AG04450 (cell line): ENCODE measurements around the gene NOTCH3. TPM values are rescaled to one million over a fixed set of nuclear protein-coding genes. Genes with fewer than 3 reads are reported as not detected.

Source experiments
- CTCF ChIA-PET: fragments of 300-600, 350-600 bp; formaldehyde crosslinking; extraction: SDS; loops from one replicate; lab custom pipeline; 2022; ENCODE audit warnings: antibody characterized with exemption, inconsistent platforms; lab: Charles Lee
- POLR2A ChIA-PET: fragments of 350-600 bp; formaldehyde crosslinking; extraction: SDS; loops from one replicate; lab custom pipeline; 2021; ENCODE audit warnings: antibody characterized with exemption, inconsistent platforms; lab: Yijun Ruan, JAX
- DNase-seq: peaks from one replicate; pipeline ENCODE4 v3.0.0-alpha.2; 2011; ENCODE audit warnings: low read depth, low spot score
- H3K27ac ChIP-seq: one replicate; pipeline ENCODE4 v1.5.1; 2012; ENCODE audit warnings: low read depth, low read length, control low read depth
- H3K27me3 ChIP-seq: one replicate; pipeline ENCODE4 v1.6.0; 2012; ENCODE audit warnings: low read length; ENCODE audit not compliant: control insufficient read depth, insufficient read depth
- H3K4me3 ChIP-seq: 2 replicates; pipeline ENCODE4 v1.5.1; 2011; ENCODE audit warnings: mild to moderate bottlenecking, low read depth, low read length, control low read depth
- H3K9me3 ChIP-seq: 2 replicates; pipeline ENCODE4 v1.5.1; 2012; ENCODE audit warnings: low read length; ENCODE audit not compliant: control insufficient read depth, insufficient read depth
- CTCF ChIP-seq: IDR thresholded peaks from 2 replicates; pipeline ENCODE4 v1.5.1; 2011; ENCODE audit warnings: low read depth, low read length, control low read depth, inconsistent platforms
- polyA plus RNA-seq: library from polyadenylated mRNA; depleted of rRNA; stranded (reverse); fragments of >200 nt; gene quantifications from 2 replicates; pipeline ENCODE4 v1.2.3, GENCODE V29; 2011

NOTCH3 gene
- polyA plus RNA-seq, 1 experiment = 8.8 TPM

- ChIA-PET CTCF (interaction anchor here (0.8 kb wide), 1 partner anchor 241 kb away, joined by 3 read pairs; no protein-coding TSS in a partner anchor), POLR2A (no interaction called here)
- no peak overlapping the region for H3K4me3 ChIP-seq
- no peak for DNase-seq
- no peaks in the 10 kb centered on the region; the same call in 1 of the 2 replicates for H3K9me3 ChIP-seq
- H3K27me3 ChIP-seq = no peaks in the 10 kb centered on the region
- no peak overlapping the region for H3K27ac ChIP-seq
- no peak for TF ChIP-seq CTCF
Observed at GRCh38 chr19:15196360-15197005, 4.3 kb downstream of the NOTCH3 start.

DNA sequence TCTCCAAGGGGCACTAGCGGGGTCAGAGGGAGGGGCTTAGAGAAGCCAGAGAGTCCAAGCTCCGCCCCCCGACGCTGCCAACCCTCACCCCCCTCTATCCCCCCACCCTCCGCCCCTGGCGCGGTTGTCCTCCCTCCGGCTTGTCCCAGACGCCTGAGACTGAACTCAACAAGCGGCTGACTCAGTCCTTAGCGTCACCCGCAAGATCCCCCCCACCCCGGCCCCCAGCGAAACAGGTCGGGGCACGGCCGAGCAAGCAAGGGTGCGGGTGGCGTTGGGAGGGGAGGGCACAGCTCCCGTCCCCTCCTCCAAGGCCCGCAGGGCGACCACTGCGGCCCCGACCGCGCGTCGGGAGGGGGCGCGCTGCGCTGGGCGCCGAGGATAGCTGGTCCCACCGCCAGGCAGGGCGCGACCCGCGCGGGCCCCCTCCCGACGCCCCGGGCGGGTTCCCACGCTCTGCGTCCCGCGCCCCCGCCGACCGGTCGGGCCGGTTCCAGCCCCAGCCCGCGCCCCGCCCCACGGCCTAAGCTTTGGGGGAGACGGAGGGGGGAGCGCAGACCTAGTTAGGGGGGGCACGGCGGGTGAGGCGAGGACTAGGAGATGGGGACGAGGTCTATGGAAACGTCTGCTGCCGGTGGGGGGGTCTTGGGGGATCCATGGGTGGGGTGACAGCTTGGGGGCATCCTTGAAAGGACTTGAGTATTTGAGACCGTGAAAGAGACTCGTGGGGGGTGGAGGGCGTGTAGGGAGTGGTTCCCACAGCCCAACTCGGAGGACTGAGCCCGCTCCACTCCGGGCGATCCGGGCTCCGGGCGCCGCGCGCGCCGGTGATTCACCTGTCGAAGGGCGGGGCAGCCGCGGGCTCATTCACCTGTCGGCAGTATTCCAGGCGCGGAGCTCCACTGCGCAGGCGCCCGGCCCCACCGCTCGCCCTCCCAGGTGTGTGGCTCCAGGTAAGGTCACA lies 5.1 kb downstream of the NOTCH3 start:
- no peak for DNase-seq
- Histone ChIP-seq H3K9me3 (no peaks in the 10 kb centered on the region; the same call in 1 of the 2 replicates), H3K27ac (no peak overlapping the region), H3K27me3 (no peaks in the 10 kb centered on the region), H3K4me3 (peak overlapping the region; percentile 50)
- POLR2A ChIA-PET = interaction anchor here (0.6 to 0.8 kb wide), 3 partner anchors 14 to 183 kb away, joined by 3 to 10 read pairs (median 3); no protein-coding TSS in a partner anchor
- CTCF ChIA-PET = interaction anchor here (0.6 to 0.9 kb wide), 10 partner anchors 12 to 633 kb away, joined by 3 to 6 read pairs (median 4); no protein-coding TSS in a partner anchor
- peak; percentile 14; the same call in 1 of the 2 replicates for TF ChIP-seq CTCF

DNA sequence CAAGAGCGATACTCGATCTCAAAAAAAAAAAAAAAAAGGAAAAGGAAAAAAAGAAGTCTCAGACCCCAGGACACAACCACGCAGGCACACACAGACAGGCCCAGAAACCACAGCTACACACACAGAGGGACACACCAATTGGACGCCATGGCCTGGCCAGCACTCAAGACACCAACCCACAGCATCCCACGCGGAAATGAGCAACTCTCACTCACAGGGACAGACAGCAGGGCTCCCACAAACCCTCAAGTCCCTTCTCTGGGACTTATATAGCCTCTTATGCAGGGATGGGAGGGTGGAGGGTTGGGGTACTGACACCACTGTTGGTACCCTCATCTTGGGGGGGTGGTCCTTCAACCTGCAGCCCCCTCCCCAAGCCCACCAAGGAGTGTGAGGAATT lies 5.9 kb downstream of the NOTCH3 start:
- H3K4me3 ChIP-seq = peak overlapping the region; percentile 37
- no peak for TF ChIP-seq CTCF
- H3K9me3 ChIP-seq = no peaks in the 10 kb centered on the region; the same call in 1 of the 2 replicates
- no peak for DNase-seq
- POLR2A ChIA-PET = interaction anchor here (0.6 to 0.8 kb wide), 2 partner anchors 14 to 183 kb away, joined by 3 to 10 read pairs; no protein-coding TSS in a partner anchor
- peak overlapping the region; percentile 21 for H3K27ac ChIP-seq
- no peaks in the 10 kb centered on the region for H3K27me3 ChIP-seq
- CTCF ChIA-PET = interaction anchor here (0.6 to 0.9 kb wide), 5 partner anchors 18 to 633 kb away, joined by 3 to 5 read pairs (median 3); no protein-coding TSS in a partner anchor

DNA sequence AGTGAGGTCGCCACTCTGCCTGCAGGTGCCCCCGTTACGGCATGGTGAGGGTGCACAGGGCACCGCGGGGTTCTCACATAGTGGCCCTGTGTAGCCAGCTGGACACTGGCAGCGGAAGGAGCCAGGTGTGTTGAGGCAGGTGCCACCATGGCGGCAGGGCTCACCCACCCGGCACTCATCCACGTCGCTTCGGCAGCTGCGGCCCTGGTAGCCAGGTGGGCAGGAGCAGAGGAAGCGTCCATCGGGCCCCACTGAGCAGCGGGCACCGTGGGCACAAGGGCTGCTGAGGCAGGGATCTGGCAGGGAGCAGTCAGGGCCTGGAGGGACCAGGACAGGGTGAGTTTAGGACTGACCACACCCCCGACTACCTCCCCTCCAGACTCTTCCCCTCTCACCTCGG lies 8.8 kb downstream of the NOTCH3 start:
- POLR2A ChIA-PET = no interaction called here
- TF ChIP-seq CTCF = no peak
- CTCF ChIA-PET = no interaction called here
- H3K9me3 ChIP-seq = peaks cover 3% of the 10 kb centered on the region; the same call in 1 of the 2 replicates
- H3K27me3 ChIP-seq = no peaks in the 10 kb centered on the region
- no peak overlapping the region for H3K4me3 ChIP-seq
- no peak overlapping the region for H3K27ac ChIP-seq
- no peak for DNase-seq
